Epithelial cell of esophagus (primary cell): Measurements from ENCODE around the gene IFI6.
"Not testable (repeated sequence)": the region's sequence is repeated elsewhere in the genome, so short reads cannot be mapped to it uniquely, and the experiment has no call there.

Experiments used
- DNase-seq: peaks from one replicate; pipeline ENCODE4 v3.0.0; 2010; ENCODE audit warnings: low read depth
- H3K4me3 ChIP-seq: 2 replicates; pipeline ENCODE4 v1.5.1; 2011; ENCODE audit warnings: mild to moderate bottlenecking, low read length, control low read depth
- CTCF ChIP-seq: IDR thresholded peaks from 2 replicates; pipeline ENCODE4 v1.5.1; 2011; ENCODE audit warnings: low read depth, mild to moderate bottlenecking, low read length, control low read depth, inconsistent platforms; ENCODE audit not compliant: insufficient read depth; ENCODE audit errors: missing control alignments

IFI6 gene

GRCh38 chr1:27705545-27705944, 33.6 kb upstream of the IFI6 start:
- no peak overlapping the region for H3K4me3 ChIP-seq
- DNase-seq: no peak
- TF ChIP-seq CTCF: no peak

GRCh38 chr1:27704958-27705357, 33.0 kb upstream of the IFI6 start:
- DNase-seq: no peak
- H3K4me3 ChIP-seq: no peak overlapping the region
- no peak for TF ChIP-seq CTCF

- not testable (repeated sequence) for H3K4me3 ChIP-seq, DNase-seq
Measured at GRCh38 chr1:27696835-27697234, 24.8 kb upstream of the IFI6 start.

- no peak for TF ChIP-seq CTCF
- DNase-seq: no peak
- no peak overlapping the region for H3K4me3 ChIP-seq
Measured at GRCh38 chr1:27690183-27690582, 18.2 kb upstream of the IFI6 start.

- no peak for DNase-seq
- H3K4me3 ChIP-seq: no peak overlapping the region
- TF ChIP-seq CTCF: no peak
Measured at GRCh38 chr1:27689423-27690173, 17.6 kb upstream of the IFI6 start.

GRCh38 chr1:27687906-27688305, 15.9 kb upstream of the IFI6 start:
- DNase-seq: no peak
- TF ChIP-seq CTCF: no peak
- H3K4me3 ChIP-seq: no peak overlapping the region

- no peak for TF ChIP-seq CTCF
- no peak overlapping the region for H3K4me3 ChIP-seq
- peak; percentile 41 for DNase-seq
Measured at GRCh38 chr1:27686223-27686990, 14.4 kb upstream of the IFI6 start.
